Activated naive CD8-positive, alpha-beta T cell treated with anti-CD3 and anti-CD28 coated beads, Interleukin-2, amount 50 U/mL, for 24 hours (primary cell): Measurements from ENCODE around the gene GNA14.
"Not testable (repeated sequence)": the region's sequence is repeated elsewhere in the genome, so short reads cannot be mapped to it uniquely, and the experiment has no call there.

Experiments
- ATAC-seq: fragments of 150-1000 bp; cut with Tn5 transposase; one replicate; pipeline ENCODE4 v1.10.0; 2021
- DNase-seq: peaks from one replicate; pipeline ENCODE4 v3.0.0; 2021
- H3K27ac Mint-ChIP-seq: one replicate; pipeline ENCODE4 v1.8.0; 2021; ENCODE audit warnings: mild to moderate bottlenecking, mixed read lengths
- H3K27me3 Mint-ChIP-seq: one replicate; pipeline ENCODE4 v1.8.0; 2021; ENCODE audit warnings: mixed read lengths
- H3K36me3 Mint-ChIP-seq: one replicate; pipeline ENCODE4 v1.8.0; 2021; ENCODE audit warnings: low read depth, mixed read lengths
- H3K4me1 Mint-ChIP-seq: one replicate; pipeline ENCODE4 v1.8.0; 2021; ENCODE audit warnings: mixed read lengths
- H3K4me3 Mint-ChIP-seq: one replicate; pipeline ENCODE4 v1.8.0; 2021; ENCODE audit warnings: mild to moderate bottlenecking, moderate library complexity, mixed read lengths
- H3K9me3 Mint-ChIP-seq: one replicate; pipeline ENCODE4 v1.8.0; 2021; ENCODE audit warnings: mixed read lengths

GNA14 gene

DNA sequence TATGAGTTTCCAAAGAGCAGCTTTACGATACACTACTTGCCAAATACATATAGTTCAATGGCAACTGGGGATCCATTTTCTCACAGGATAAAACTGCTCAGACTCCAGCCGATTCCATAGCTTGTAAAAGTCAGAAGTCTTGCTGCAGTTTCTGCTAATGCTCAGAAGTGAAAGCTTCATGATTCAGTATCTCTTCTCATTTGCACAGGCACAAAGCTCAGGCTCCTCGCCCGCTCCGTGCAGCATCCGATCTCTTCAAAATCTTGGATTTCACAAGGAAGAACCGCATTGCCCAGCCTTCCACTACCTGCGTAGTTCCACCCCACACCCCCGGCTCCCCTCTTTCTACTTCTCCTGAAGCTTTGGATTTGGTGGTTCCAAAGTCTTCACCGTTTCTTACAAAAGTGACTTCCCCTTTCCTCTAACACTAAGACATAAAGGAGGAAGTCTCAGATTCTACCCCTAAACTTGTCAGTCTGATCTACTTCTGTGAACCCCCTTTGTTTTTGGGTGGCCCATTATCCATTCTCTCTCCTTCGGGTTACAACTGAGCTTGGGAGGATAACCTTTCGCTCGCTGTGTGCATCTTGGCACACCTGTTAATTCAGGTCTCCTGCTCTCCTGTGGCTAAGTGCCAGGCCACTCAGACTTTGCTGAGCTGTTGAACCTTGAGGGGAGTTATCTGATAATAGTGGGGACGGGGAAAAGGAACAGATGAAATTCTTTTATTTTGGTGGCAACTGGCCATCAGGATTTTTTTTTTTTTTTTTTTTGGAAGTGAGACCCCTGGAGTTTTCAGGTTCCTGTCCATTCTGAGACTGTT is 194.1 kb downstream of the GNA14 start:
- no peaks in the 10 kb centered on the region for H3K36me3 Mint-ChIP-seq
- DNase-seq: no peak
- no peak for ATAC-seq
- H3K4me3 Mint-ChIP-seq: no peak overlapping the region
- peaks cover 7% of the 10 kb centered on the region for H3K27me3 Mint-ChIP-seq
- H3K9me3 Mint-ChIP-seq: no peaks in the 10 kb centered on the region
- peaks cover 14% of the 10 kb centered on the region for H3K4me1 Mint-ChIP-seq
- no peak overlapping the region for H3K27ac Mint-ChIP-seq

GRCh38 chr9:77451507-77451906 is 196.6 kb downstream of the GNA14 start:
- H3K9me3 Mint-ChIP-seq: peaks cover 9% of the 10 kb centered on the region
- H3K4me3 Mint-ChIP-seq: no peak overlapping the region
- H3K27me3 Mint-ChIP-seq: peaks cover 5% of the 10 kb centered on the region
- no peak overlapping the region for H3K27ac Mint-ChIP-seq
- H3K4me1 Mint-ChIP-seq: peaks cover 8% of the 10 kb centered on the region
- H3K36me3 Mint-ChIP-seq: no peaks in the 10 kb centered on the region
- DNase-seq (no peak), ATAC-seq (no peak)

- no peak for ATAC-seq
- Mint-ChIP-seq H3K27ac (no peak overlapping the region), H3K27me3 (peaks cover 3% of the 10 kb centered on the region), H3K36me3 (no peaks in the 10 kb centered on the region), H3K9me3 (peaks cover 9% of the 10 kb centered on the region), H3K4me3 (no peak overlapping the region), H3K4me1 (peaks cover 8% of the 10 kb centered on the region)
- DNase-seq: no peak
These were observed 198.0 kb downstream of the GNA14 start for GRCh38 chr9:77450085-77450475.

DNA sequence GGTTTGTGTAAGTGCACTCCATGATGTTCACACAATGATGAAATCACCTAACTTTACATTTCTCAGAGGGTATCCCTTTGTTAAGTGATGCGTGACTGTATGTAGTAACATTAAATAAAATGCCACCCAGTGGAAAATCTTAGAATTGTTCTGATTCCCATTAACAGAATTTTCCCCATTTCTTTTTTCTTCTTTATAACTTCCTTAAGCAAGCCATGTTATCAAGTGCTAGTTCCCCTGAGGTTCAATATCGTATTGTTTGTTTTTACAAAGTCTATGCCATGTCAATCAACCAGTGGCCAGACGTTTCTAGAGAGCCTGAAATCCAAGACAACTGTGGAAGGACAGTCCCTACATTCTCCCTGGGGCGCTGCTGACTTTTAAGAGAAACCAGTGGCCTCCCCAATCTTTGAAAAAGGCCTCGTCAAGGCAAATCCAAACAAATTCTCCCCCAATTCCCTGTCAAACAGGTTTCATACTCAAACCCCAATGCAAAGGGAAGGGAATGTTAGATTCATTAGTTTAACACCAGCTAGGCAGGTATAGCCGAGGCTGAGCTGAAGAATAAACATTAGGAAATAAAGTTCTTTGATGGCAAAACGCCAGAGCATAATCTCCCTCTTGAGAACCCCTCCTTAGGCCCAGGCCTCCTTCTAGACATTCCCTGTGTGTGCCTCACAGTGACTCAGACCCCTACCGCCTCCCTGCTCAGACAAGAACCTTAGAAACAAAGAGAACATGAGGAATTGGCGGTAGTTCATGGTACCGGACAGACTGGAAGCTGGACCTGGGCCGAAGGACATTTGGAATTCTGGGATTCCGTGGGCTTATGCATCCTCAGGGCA is 198.7 kb downstream of the GNA14 start:
- H3K27ac Mint-ChIP-seq: no peak overlapping the region
- peaks cover 8% of the 10 kb centered on the region for H3K4me1 Mint-ChIP-seq
- H3K27me3 Mint-ChIP-seq: no peaks in the 10 kb centered on the region
- no peak overlapping the region for H3K4me3 Mint-ChIP-seq
- no peaks in the 10 kb centered on the region for H3K36me3 Mint-ChIP-seq
- DNase-seq (no peak), ATAC-seq (no peak)
- peaks cover 9% of the 10 kb centered on the region for H3K9me3 Mint-ChIP-seq

- DNase-seq (no peak), ATAC-seq (no peak)
- H3K27ac Mint-ChIP-seq: no peak overlapping the region
- H3K36me3 Mint-ChIP-seq: no peaks in the 10 kb centered on the region
- no peaks in the 10 kb centered on the region for H3K27me3 Mint-ChIP-seq
- H3K4me3 Mint-ChIP-seq: no peak overlapping the region
- H3K9me3 Mint-ChIP-seq: peaks cover 9% of the 10 kb centered on the region
- H3K4me1 Mint-ChIP-seq: no peaks in the 10 kb centered on the region
These were observed 200.5 kb downstream of the GNA14 start for GRCh38 chr9:77447646-77448045.

DNA sequence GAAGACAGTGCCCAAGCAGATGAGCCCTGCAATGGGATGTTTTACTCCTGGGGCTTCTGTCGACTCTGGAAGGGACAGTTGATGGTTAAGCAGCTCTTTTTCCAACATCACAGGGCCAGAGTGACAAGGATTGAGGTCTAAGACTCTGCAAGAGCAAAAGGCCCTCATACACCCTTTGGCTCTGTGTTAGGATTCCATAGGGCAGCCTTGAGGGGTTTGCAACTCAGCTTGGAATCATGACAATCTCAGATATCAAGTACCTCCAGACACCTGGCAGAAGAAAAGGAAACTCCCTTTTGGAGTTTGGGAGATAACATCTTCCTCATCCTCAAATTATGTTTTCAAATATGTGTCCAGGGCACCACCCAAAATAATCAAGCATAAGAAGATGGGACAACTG is 205.7 kb downstream of the GNA14 start:
- H3K9me3 Mint-ChIP-seq: peaks cover 5% of the 10 kb centered on the region

GRCh38 chr9:77441124-77441523 is 207.0 kb downstream of the GNA14 start:
- DNase-seq, H3K9me3 Mint-ChIP-seq, H3K4me1 Mint-ChIP-seq, H3K27ac Mint-ChIP-seq, H3K4me3 Mint-ChIP-seq, H3K27me3 Mint-ChIP-seq, H3K36me3 Mint-ChIP-seq, ATAC-seq: not testable (repeated sequence)

More for the DNA sequence above, 205.7 kb downstream of the GNA14 start:
- no peak for ATAC-seq
- Mint-ChIP-seq H3K4me1 (no peaks in the 10 kb centered on the region), H3K4me3 (no peak overlapping the region), H3K27ac (no peak overlapping the region), H3K36me3 (no peaks in the 10 kb centered on the region), H3K27me3 (no peaks in the 10 kb centered on the region)
- no peak for DNase-seq

GRCh38 chr9:77440057-77440456 is 208.1 kb downstream of the GNA14 start:
- H3K9me3 Mint-ChIP-seq: no peaks in the 10 kb centered on the region
- H3K4me3 Mint-ChIP-seq: no peak overlapping the region
- no peak for DNase-seq
- no peaks in the 10 kb centered on the region for H3K27me3 Mint-ChIP-seq
- H3K27ac Mint-ChIP-seq: no peak overlapping the region
- no peak for ATAC-seq
- no peaks in the 10 kb centered on the region for H3K36me3 Mint-ChIP-seq
- H3K4me1 Mint-ChIP-seq: no peaks in the 10 kb centered on the region

DNA sequence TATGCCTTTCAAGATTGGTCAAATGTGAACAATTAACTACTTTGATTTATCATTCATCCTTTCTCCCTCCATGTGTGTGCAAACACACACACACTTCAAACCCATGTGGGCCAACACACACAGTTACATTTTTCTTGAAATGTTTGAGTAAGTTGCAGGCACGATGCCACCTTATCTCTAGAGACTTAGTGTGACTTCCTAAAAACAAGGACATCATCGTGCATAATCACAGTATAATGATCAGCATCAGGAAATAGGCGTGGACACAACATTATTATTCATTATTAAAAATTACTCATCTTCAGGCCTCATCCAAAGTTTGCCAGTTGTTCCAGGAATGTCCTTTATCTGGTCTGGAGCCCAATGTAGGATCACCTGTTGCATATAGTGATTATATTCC is 209.5 kb downstream of the GNA14 start:
- ATAC-seq (no peak), DNase-seq (no peak)
- no peak overlapping the region for H3K4me3 Mint-ChIP-seq
- H3K4me1 Mint-ChIP-seq: peaks cover 1% of the 10 kb centered on the region
- H3K27ac Mint-ChIP-seq: no peak overlapping the region
- peaks cover 3% of the 10 kb centered on the region for H3K27me3 Mint-ChIP-seq
- no peaks in the 10 kb centered on the region for H3K36me3 Mint-ChIP-seq
- H3K9me3 Mint-ChIP-seq: no peaks in the 10 kb centered on the region

- DNase-seq: no peak
- Mint-ChIP-seq H3K4me3 (no peak overlapping the region), H3K4me1 (peaks cover 2% of the 10 kb centered on the region), H3K36me3 (no peaks in the 10 kb centered on the region), H3K27ac (no peak overlapping the region), H3K9me3 (no peaks in the 10 kb centered on the region), H3K27me3 (peaks cover 3% of the 10 kb centered on the region)
- no peak for ATAC-seq
These were observed 212.4 kb downstream of the GNA14 start for GRCh38 chr9:77435688-77436087.

- Mint-ChIP-seq H3K27me3 (peaks cover 3% of the 10 kb centered on the region), H3K9me3 (no peaks in the 10 kb centered on the region), H3K4me1 (peaks cover 2% of the 10 kb centered on the region), H3K36me3 (no peaks in the 10 kb centered on the region), H3K4me3 (no peak overlapping the region), H3K27ac (no peak overlapping the region)
- ATAC-seq (no peak), DNase-seq (no peak)
These were observed 212.8 kb downstream of the GNA14 start for GRCh38 chr9:77435277-77435676.

- Mint-ChIP-seq H3K27ac (no peak overlapping the region), H3K4me1 (peaks cover 2% of the 10 kb centered on the region), H3K36me3 (no peaks in the 10 kb centered on the region), H3K9me3 (no peaks in the 10 kb centered on the region), H3K4me3 (no peak overlapping the region), H3K27me3 (peaks cover 3% of the 10 kb centered on the region)
- ATAC-seq (peak; percentile 86), DNase-seq (peak; percentile 28)
These were observed 214.3 kb downstream of the GNA14 start for GRCh38 chr9:77433675-77434445.

GRCh38 chr9:77432053-77432452 is 216.1 kb downstream of the GNA14 start:
- H3K27ac Mint-ChIP-seq: no peak overlapping the region

DNA sequence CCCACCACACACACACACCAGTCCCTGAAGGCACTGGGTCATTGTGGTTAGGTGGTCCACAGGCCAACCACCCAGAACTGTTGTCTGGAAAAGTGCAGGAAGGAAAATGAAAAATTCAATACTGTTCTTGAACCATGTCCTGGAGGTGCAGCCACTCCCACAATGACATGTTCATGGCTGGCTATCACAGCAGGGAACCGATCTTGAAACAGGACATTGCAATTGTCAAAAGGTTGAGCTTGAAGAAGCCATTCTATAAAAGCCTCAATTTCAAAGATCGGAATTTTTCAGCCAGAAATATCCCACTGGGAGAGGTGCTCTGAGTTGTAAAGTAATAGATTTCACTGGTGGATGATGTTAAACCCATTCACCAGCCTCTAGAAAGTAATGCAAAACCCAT is 218.2 kb downstream of the GNA14 start:
- DNase-seq (no peak), ATAC-seq (no peak)
- Mint-ChIP-seq H3K36me3 (no peaks in the 10 kb centered on the region), H3K4me1 (peaks cover 2% of the 10 kb centered on the region), H3K27ac (no peak overlapping the region), H3K27me3 (peaks cover 3% of the 10 kb centered on the region), H3K9me3 (no peaks in the 10 kb centered on the region), H3K4me3 (no peak overlapping the region)

More at GRCh38 chr9:77432053-77432452, 216.1 kb downstream of the GNA14 start:
- Mint-ChIP-seq H3K27me3 (peaks cover 3% of the 10 kb centered on the region), H3K4me3 (no peak overlapping the region), H3K9me3 (no peaks in the 10 kb centered on the region), H3K4me1 (peaks cover 2% of the 10 kb centered on the region), H3K36me3 (no peaks in the 10 kb centered on the region)
- DNase-seq (no peak), ATAC-seq (no peak)
